KG1 (cell line): ENCODE data around the gene PDCD6IP.
A peak's percentile ranks its signal among the peaks of the same experiment; 100 is the strongest.
"Not testable (repeated sequence)": the region's sequence is repeated elsewhere in the genome, so short reads cannot be mapped to it uniquely, and the experiment has no call there.

Experiments
- DNase-seq: peaks from one replicate; lab custom pipeline; 2025; lab: John Stamatoyannopoulos, UW

Gene PDCD6IP

GRCh38 chr3:33848624-33849347, 50.4 kb downstream of the PDCD6IP start:
- no peak for DNase-seq

- DNase-seq, result not testable (repeated sequence)
Observed at GRCh38 chr3:33850599-33850998, 52.2 kb downstream of the PDCD6IP start.

GRCh38 chr3:33855407-33855806, 57.0 kb downstream of the PDCD6IP start:
- not testable (repeated sequence) for DNase-seq

- DNase-seq, result no peak
Observed at GRCh38 chr3:33855884-33856546, 57.6 kb downstream of the PDCD6IP start.

- DNase-seq, result not testable (repeated sequence)
Observed at GRCh38 chr3:33857701-33858100, 59.3 kb downstream of the PDCD6IP start.

GRCh38 chr3:33858131-33858530, 59.7 kb downstream of the PDCD6IP start:
- no peak for DNase-seq

- DNase-seq, result no peak
Observed at GRCh38 chr3:33860373-33861050, 62.1 kb downstream of the PDCD6IP start.

GRCh38 chr3:33865133-33865532, 66.7 kb downstream of the PDCD6IP start:
- no peak for DNase-seq

GRCh38 chr3:33868309-33868708, 69.9 kb downstream of the PDCD6IP start:
- DNase-seq, result no peak

- no peak for DNase-seq
Observed at GRCh38 chr3:33869977-33870376, 71.5 kb downstream of the PDCD6IP start.

- DNase-seq, result no peak
Observed at GRCh38 chr3:33874815-33875214, 76.4 kb downstream of the PDCD6IP start.

GRCh38 chr3:33875680-33876079, 77.2 kb downstream of the PDCD6IP start:
- DNase-seq, result no peak

GRCh38 chr3:33877187-33877586, 78.8 kb downstream of the PDCD6IP start:
- no peak for DNase-seq

GRCh38 chr3:33879540-33879939, 81.1 kb downstream of the PDCD6IP start:
- no peak for DNase-seq

GRCh38 chr3:33881156-33882064, 83.0 kb downstream of the PDCD6IP start:
- DNase-seq, result no peak

- no peak for DNase-seq
Observed at GRCh38 chr3:33882296-33882695, 83.9 kb downstream of the PDCD6IP start.

GRCh38 chr3:33883538-33883950, 85.1 kb downstream of the PDCD6IP start:
- DNase-seq, result peak; percentile 42

GRCh38 chr3:33883951-33884561, 85.6 kb downstream of the PDCD6IP start:
- no peak for DNase-seq

- DNase-seq, result no peak
Observed at GRCh38 chr3:33884701-33885100, 86.3 kb downstream of the PDCD6IP start.

- no peak for DNase-seq
Observed at GRCh38 chr3:33885496-33885895, 87.1 kb downstream of the PDCD6IP start.

GRCh38 chr3:33886015-33886414, 87.6 kb downstream of the PDCD6IP start:
- DNase-seq, result no peak

GRCh38 chr3:33887478-33887877, 89.0 kb downstream of the PDCD6IP start:
- no peak for DNase-seq
